Gastrocnemius medialis (tissue), 4 donors: ENCODE measurements around the gene CIT.

Experiments used
- CTCF ChIP-seq, 5 experiments: fragments of 450-650 bp in 3 of 5; fragments of 200-600 bp in 2 of 5; sonication (generic) in 2 of 5; IDR thresholded peaks in 4 of 5; conservative IDR thresholded peaks in 1 of 5; 1 replicate in 4 of 5; 2 replicates in 1 of 5; pipeline ENCODE4 v1.5.1; 2016 to 2019; ENCODE audit warnings: antibody characterized with exemption in 5 of 5, mild to moderate bottlenecking in 3 of 5, moderate library complexity in 3 of 5
- POLR2A ChIP-seq, 2 donors: fragments of 450-650 bp; IDR thresholded peaks; one replicate each; pipeline ENCODE4 v1.6.1; 2017; ENCODE audit warnings: antibody characterized with exemption in 2 of 2, mild to moderate bottlenecking in 2 of 2, moderate library complexity in 2 of 2

- no peak for TF ChIP-seq CTCF (IDR thresholded peaks at IDR 0.05 in 4 of 5, conservative IDR thresholded peaks at IDR 0.05 in 1 of 5)
- TF ChIP-seq POLR2A (IDR thresholded peaks at IDR 0.05): no peak
These were observed 48.8 kb downstream of the CIT start for GRCh38 chr12:119828300-119828699.
